DND-41 (cell line): ENCODE data around the gene OST4.

ENCODE experiments used
- EZH2 ChIP-seq: IDR thresholded peaks from 3 replicates; pipeline ENCODE4 v1.6.1; 2012; ENCODE audit warnings: borderline replicate concordance, low read depth, mild to moderate bottlenecking, moderate library complexity, low read length, inconsistent platforms; ENCODE audit not compliant: severe bottlenecking
- TF ChIP-seq, protein P1 (sequence below): IDR thresholded peaks from 2 replicates; pipeline ENCODE4 v1.5.1; 2012; ENCODE audit warnings: borderline replicate concordance, low read length, moderate library complexity, mild to moderate bottlenecking; ENCODE audit not compliant: poor library complexity, severe bottlenecking; ENCODE audit errors: extremely low read depth

DNA sequence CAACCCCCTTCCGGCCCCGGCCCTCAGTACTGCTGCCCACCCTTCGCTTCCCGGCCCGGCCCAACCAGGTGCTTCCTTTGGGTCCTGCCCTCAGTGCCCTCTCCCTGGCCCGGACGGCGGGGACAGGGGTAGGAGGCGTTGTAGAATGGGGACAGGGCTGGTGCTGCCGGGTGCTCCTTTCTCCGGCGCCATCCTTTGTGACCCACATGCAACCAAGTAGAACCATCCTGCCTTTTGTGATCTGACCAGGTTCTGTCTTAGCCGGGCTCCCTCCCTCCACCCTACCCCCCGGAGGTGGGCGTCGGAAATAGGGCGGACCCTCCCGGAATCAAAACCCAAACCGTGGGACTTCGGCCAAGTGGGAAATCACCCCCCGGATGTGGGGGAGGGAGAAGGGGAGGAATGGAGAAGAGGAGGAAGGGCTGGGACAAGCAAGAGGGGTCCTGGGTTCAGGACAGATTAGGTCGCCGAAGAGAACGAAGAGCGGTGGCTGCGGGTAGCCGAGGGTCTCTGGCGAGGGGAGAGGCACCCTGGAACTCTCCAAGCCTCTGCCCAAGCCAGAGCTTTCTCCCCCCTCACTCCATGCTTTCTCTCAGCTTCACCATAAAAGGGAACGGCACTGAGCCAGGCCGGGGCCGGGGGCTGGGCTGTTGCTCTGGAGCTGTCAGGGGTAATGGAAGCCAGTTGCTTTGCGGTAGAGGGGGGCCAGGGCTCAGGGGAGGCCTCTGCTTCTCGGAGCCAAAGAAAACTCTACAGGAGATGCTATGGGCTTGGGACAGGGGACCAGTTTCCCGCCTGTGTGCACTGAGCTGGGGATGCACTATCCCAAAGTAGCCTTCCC is 756 bp upstream of the OST4 start:
- TF ChIP-seq, protein P1, sequence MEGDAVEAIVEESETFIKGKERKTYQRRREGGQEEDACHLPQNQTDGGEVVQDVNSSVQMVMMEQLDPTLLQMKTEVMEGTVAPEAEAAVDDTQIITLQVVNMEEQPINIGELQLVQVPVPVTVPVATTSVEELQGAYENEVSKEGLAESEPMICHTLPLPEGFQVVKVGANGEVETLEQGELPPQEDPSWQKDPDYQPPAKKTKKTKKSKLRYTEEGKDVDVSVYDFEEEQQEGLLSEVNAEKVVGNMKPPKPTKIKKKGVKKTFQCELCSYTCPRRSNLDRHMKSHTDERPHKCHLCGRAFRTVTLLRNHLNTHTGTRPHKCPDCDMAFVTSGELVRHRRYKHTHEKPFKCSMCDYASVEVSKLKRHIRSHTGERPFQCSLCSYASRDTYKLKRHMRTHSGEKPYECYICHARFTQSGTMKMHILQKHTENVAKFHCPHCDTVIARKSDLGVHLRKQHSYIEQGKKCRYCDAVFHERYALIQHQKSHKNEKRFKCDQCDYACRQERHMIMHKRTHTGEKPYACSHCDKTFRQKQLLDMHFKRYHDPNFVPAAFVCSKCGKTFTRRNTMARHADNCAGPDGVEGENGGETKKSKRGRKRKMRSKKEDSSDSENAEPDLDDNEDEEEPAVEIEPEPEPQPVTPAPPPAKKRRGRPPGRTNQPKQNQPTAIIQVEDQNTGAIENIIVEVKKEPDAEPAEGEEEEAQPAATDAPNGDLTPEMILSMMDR = no peak
- TF ChIP-seq EZH2 = no peak
